ENCODE data around the gene GAP43. TPM values are rescaled to one million over a fixed set of nuclear protein-coding genes. Genes with fewer than 3 reads are reported as not detected.
A peak's percentile ranks its signal among the peaks of the same experiment; 100 is the strongest.

Gene GAP43
- total RNA-seq, 1 donor from 2014 or later, result 0.96 TPM

DNA sequence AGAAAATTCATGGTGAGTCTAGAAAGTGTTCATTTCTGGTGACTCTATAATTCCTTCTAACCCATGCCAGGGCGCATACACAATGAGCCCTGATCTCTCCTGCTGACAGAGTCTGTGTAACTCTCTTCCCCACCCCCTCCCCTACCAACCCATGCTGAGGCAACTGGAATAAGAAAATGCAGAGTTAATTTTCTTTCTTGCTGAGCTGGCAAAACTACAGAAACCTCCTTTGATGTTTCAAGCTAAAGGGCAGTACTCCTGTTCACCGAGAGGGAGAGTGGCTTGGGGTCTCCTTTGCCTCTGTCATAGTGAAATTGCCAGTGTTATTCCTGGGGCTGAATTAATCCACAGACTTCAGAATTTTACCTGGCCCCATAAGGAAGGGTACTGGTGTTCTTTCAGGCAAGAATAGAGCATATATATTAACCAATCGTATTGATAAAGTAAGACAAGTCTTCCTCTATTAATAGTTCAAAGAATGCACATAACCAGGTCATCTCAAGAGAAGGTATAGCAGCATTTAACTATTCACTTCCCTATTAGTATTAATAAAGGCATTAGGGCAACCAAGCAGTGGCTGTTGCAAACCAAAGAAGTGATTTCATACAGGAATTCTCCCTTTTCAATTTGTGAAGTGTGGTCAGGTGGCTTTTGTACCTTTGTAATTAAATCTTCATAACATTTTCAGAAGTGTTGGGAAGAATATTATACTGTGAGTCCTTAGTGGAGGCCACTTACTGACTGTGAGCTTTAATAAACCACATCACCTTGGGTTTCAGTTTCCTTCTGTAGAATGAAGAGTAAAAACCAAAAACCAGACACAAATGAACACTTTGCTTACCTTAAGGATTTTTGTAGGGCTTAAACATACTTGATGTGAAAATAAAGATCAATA is 4.1 kb downstream of the GAP43 start:
- no peak for DNase-seq (ENCODE audit: low spot score)

DNA sequence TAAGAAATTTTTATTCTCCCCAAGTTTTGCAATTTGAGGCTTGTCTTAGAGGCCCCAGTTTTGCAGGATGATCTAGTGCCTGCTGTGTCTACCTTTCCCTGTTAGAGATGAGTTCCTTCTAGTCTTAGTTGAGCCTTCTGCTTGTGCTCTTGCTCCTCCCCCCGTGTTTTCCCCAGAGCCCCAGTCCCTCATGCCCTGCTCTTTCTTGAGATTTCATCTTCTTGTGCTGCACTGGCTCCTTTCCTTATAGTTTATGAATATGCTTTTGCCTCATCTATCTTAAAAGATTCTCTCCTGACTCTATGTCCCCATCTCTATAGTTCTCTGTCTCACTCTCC is 4.7 kb downstream of the GAP43 start:
- DNase-seq (ENCODE audit: low spot score), result no peak

- no peak for DNase-seq (ENCODE audit: low spot score)
These were observed 7.5 kb downstream of the GAP43 start for GRCh38 chr3:115630850-115631249.

- DNase-seq (ENCODE audit: low spot score), result no peak
These were observed 8.7 kb downstream of the GAP43 start for GRCh38 chr3:115632026-115632425.

DNA sequence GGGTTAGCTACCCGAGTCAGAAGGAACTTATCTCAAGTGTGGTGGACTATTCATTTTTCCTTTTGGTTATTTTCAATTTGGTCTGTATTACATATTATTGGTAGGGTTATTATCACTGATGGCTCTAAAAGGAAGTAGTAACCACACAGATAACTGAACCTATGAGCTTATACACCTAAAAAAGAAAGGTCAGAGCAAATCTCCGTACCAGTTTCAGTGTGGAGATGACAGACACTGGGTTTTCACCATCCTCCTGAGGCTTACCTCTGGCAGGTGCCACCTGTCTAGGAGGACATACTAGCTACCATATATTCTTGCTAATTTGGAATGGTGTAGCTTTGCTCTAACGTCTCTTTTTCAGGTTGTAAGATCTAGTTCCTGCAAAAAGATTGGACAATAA is 10.2 kb downstream of the GAP43 start:
- DNase-seq (ENCODE audit: low spot score), result no peak

GRCh38 chr3:115634052-115634451 is 10.7 kb downstream of the GAP43 start:
- DNase-seq (ENCODE audit: low spot score), result no peak

GRCh38 chr3:115635406-115635805 is 12.1 kb downstream of the GAP43 start:
- DNase-seq (ENCODE audit: low spot score), result no peak

DNA sequence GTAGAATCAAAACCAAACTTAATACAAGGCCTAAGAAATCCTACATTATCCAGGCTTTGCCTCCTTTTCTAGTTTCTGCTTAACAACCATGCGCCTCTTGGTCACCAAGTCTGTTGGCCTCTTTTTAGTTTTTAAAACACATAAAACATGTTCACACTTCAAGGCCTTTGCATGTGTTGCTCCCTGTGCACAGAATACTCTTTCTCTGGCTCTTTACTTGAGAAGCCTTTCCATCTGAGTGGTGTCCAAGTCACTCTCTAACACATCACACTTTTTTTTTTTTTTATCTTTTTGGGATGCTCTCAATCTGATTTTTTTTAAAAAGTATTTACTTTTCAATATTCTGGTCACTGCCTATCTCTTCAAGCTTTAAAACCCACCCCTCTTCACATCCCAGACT is 14.9 kb downstream of the GAP43 start:
- no peak for DNase-seq (ENCODE audit: low spot score)

DNA sequence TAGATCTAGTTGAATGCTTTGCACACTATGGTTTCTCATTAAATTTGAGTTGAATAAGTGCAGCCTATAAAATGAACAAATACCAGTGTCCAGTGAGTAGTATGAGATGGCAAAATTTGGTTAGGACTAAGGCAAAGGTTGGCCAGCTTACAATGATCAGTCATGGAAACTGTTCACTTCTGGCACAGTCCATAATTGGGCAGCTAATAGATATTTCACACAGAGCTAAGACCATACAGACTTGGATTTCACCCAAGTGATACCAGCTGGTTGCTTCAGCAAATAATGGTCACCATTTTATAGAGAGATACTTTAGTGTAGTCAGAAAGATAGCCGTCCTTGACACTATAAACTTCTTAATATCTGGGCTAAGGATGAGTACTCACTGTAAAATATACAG is 15.7 kb downstream of the GAP43 start:
- no peak for DNase-seq (ENCODE audit: low spot score)

DNA sequence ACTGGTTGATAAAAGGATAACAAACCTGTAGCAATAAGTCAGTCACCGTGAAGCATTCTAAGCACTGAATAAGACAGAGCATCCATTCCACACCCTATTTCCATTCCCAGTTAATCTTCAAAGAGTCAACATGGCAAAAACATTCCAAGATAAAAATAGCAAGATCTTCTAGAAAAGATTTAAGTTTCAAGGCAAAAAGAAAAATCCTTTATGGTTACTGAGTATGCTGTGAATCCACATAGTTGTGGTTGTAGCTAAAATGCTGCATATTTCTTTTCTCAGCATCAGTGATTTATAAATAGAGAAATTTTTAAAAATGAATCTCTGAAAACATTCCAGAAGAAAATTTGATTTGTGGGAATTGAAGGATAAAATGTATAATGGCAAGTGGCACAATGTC is 21.1 kb downstream of the GAP43 start:
- peak; percentile 71 for DNase-seq (ENCODE audit: low spot score)

DNA sequence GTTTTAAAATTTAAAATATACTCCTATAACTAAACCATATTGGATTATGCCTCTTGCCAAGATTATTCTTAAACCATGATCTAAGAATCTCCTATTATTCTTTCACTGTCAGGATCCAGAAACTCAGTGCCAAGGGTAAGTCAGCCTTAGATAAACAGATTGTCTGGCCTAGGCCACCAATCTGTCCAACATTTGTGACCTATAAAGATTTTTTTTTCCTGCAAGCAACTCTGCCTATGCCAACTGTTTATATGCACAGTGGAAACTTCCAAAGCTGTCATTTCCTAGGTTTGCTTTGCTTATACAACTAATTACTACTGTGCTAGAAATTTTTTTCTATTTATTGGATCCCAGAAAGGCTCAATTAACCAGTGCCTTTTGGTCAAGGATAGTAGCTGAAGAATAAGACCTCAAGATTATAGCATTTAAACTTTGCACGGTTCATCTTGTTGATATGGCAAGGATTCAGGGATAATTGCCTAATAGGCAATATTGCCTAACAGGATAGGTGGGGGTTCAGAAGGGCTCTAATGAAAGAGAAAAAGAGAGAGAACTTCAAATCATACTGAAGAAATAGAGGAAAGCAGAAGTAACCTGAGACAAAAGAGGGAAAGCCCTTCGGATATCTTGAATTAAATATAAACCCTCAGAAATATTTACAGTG is 22.8 kb downstream of the GAP43 start:
- no peak for DNase-seq (ENCODE audit: low spot score)

- DNase-seq (ENCODE audit: low spot score), result no peak
These were observed 25.2 kb downstream of the GAP43 start for GRCh38 chr3:115648559-115648958.

DNA sequence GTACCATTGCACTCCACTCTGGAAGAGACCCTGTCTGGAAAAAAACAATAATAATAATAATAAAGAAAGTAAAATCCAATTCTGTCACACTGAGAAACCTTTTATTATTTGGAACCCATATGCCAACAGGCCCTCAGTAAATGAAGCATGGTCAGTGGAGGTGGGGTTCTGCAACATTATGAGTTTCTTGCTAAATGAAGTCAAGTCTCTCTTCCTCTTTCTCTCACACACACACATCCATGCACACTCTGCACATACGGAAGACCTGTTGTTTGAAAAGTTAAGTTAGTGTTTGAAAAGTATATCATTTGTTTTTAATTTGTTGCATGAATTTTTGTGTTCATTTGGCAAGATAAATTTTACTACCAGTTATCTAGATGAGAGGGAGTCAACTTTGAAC is 27.8 kb downstream of the GAP43 start:
- no peak for DNase-seq (ENCODE audit: low spot score)

DNA sequence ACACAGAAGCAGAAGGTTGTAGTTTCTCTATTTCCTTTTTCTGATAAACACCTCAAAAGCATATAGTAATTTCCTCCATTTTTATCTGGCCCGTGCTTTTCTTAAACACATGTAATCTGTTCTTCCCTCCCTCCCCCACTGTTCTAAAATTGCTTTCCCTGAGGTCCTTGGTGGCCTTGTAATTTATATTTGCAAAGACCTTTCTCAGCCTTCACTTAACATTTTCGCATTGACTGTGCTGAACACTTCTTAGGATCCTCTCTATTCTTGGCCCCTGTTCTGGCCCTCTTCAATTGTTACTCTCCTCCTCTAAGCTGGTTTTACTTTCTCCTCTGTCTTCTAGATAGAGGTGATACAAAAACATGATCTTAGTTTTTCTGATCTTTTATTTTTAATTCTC is 28.3 kb downstream of the GAP43 start:
- no peak for DNase-seq (ENCODE audit: low spot score)

- no peak for DNase-seq (ENCODE audit: low spot score)
These were observed 29.4 kb downstream of the GAP43 start for GRCh38 chr3:115652738-115653137.

- peak; percentile 28 for DNase-seq (ENCODE audit: low spot score)
These were observed 32.5 kb downstream of the GAP43 start for GRCh38 chr3:115655761-115656282.

GRCh38 chr3:115657168-115657567 is 33.9 kb downstream of the GAP43 start:
- no peak for DNase-seq (ENCODE audit: low spot score)

DNA sequence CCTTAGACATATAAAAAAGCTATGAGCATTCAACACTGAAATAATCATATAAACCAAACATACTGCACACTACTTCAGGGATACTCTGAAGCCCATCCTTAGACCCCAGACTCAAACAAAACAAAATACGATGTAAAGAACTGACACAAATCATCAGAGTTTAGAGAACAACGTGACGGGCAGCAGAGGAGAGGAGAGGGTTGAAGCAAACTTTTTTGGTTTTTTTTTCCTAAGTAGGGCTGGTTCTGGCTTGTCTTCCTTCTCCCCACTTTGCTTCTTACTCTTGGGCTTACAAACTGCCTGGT is 34.7 kb downstream of the GAP43 start:
- DNase-seq (ENCODE audit: low spot score), result no peak

- peak; percentile 88 for DNase-seq (ENCODE audit: low spot score)
These were observed 35.2 kb downstream of the GAP43 start for GRCh38 chr3:115658337-115659181.

GRCh38 chr3:115659253-115660220 is 36.2 kb downstream of the GAP43 start:
- no peak for DNase-seq (ENCODE audit: low spot score)
